ENCODE data around the gene ABHD6.

- TF ChIP-seq MAX (IDR thresholded peaks at IDR 0.05) = no peak
- no peak for TF ChIP-seq TAF1 (IDR thresholded peaks at IDR 0.05; ENCODE audit: low read depth)
- no peak for TF ChIP-seq CEBPB (IDR thresholded peaks at IDR 0.05)
- TF ChIP-seq TEAD4 (IDR thresholded peaks at IDR 0.05) = no peak
- TF ChIP-seq RAD21 (IDR thresholded peaks at IDR 0.05; ENCODE audit: low read depth) = no peak
- no peak for TF ChIP-seq EGR1 (IDR thresholded peaks at IDR 0.05)
- no peak for TF ChIP-seq USF1 (IDR thresholded peaks at IDR 0.05)
Measured at GRCh38 chr3:58203541-58203940, 34.1 kb upstream of the ABHD6 start.
